HAP-1 (cell line): ENCODE measurements around the gene RXRA.

Experiments used
- DNase-seq, 2 experiments: peaks; one replicate each; pipeline ENCODE4 v3.0.0-alpha.2; 2016 to 2020; ENCODE audit warnings: low spot score in 2 of 2
- H3K27me3 ChIP-seq: fragments of 250-450 bp; sonication (Bioruptor Pico); 2 replicates; pipeline ENCODE4 v1.5.1; 2020; ENCODE audit warnings: low read depth, mild to moderate bottlenecking, moderate library complexity
- H3K36me3 ChIP-seq: fragments of 250-450 bp; sonication (Bioruptor Pico); replicated peaks from 2 replicates; pipeline ENCODE4 v1.5.1; 2020; ENCODE audit warnings: mild to moderate bottlenecking
- H3K4me1 ChIP-seq: fragments of 250-450 bp; sonication (Bioruptor Pico); 2 replicates; pipeline ENCODE4 v1.5.1; 2020; ENCODE audit warnings: mild to moderate bottlenecking
- H3K4me3 ChIP-seq: fragments of 250-450 bp; sonication (Bioruptor Pico); 2 replicates; pipeline ENCODE4 v1.5.1; 2020; ENCODE audit warnings: mild to moderate bottlenecking, moderate library complexity
- H3K9me3 ChIP-seq: fragments of 250-450 bp; sonication (Bioruptor Pico); 2 replicates; pipeline ENCODE4 v1.5.1; 2020; ENCODE audit warnings: mild to moderate bottlenecking, moderate library complexity
- in situ Hi-C: fragments of 300-500 bp; cut with MboI; formaldehyde crosslinking; loops from 3 replicates; pipeline ENCODE4 v1.14.3; 2020; ENCODE audit warnings: low sequenced_read_pairs, inconsistent platforms, mixed read lengths

The RXRA gene

GRCh38 chr9:134370638-134371037 lies 44.4 kb downstream of the RXRA start:
- Histone ChIP-seq H3K27me3 (no peaks in the 10 kb centered on the region), H3K4me1 (no peaks in the 10 kb centered on the region), H3K9me3 (no peaks in the 10 kb centered on the region), H3K36me3 (no peaks in the 10 kb centered on the region), H3K4me3 (no peak overlapping the region)
- DNase-seq: no peak
- in situ Hi-C loops: no loop called here

- in situ Hi-C loops: no loop called here
- H3K4me3 ChIP-seq: no peak overlapping the region
- DNase-seq: no peak
Observed at GRCh38 chr9:134371731-134372130, 45.5 kb downstream of the RXRA start.

GRCh38 chr9:134372581-134373267 lies 46.5 kb downstream of the RXRA start:
- Histone ChIP-seq H3K4me3 (no peak overlapping the region), H3K4me1 (no peaks in the 10 kb centered on the region), H3K9me3 (no peaks in the 10 kb centered on the region), H3K36me3 (no peaks in the 10 kb centered on the region), H3K27me3 (no peaks in the 10 kb centered on the region)
- no peak for DNase-seq
- in situ Hi-C loops: no loop called here

More at GRCh38 chr9:134371731-134372130, 45.5 kb downstream of the RXRA start:
- no peaks in the 10 kb centered on the region for H3K4me1 ChIP-seq
- H3K36me3 ChIP-seq: no peaks in the 10 kb centered on the region
- no peaks in the 10 kb centered on the region for H3K27me3 ChIP-seq
- H3K9me3 ChIP-seq: no peaks in the 10 kb centered on the region

- Histone ChIP-seq H3K4me3 (no peak overlapping the region), H3K27me3 (no peaks in the 10 kb centered on the region), H3K9me3 (no peaks in the 10 kb centered on the region), H3K36me3 (no peaks in the 10 kb centered on the region), H3K4me1 (no peaks in the 10 kb centered on the region)
- in situ Hi-C loops: no loop called here
- no peak for DNase-seq
Observed at GRCh38 chr9:134373269-134373668, 47.0 kb downstream of the RXRA start.

- DNase-seq: no peak
- in situ Hi-C loops: no loop called here
- Histone ChIP-seq H3K9me3 (no peaks in the 10 kb centered on the region), H3K4me3 (no peak overlapping the region), H3K27me3 (no peaks in the 10 kb centered on the region), H3K36me3 (no peaks in the 10 kb centered on the region), H3K4me1 (no peaks in the 10 kb centered on the region)
Observed at GRCh38 chr9:134373953-134374300, 47.7 kb downstream of the RXRA start.

- Histone ChIP-seq H3K9me3 (no peaks in the 10 kb centered on the region), H3K4me3 (no peak overlapping the region), H3K4me1 (no peaks in the 10 kb centered on the region), H3K27me3 (no peaks in the 10 kb centered on the region), H3K36me3 (no peaks in the 10 kb centered on the region)
- in situ Hi-C loops: no loop called here
- no peak for DNase-seq
Observed at GRCh38 chr9:134374301-134375010, 48.2 kb downstream of the RXRA start.

- DNase-seq: no peak
- Histone ChIP-seq H3K4me3 (no peak overlapping the region), H3K4me1 (no peaks in the 10 kb centered on the region), H3K27me3 (no peaks in the 10 kb centered on the region), H3K9me3 (no peaks in the 10 kb centered on the region), H3K36me3 (no peaks in the 10 kb centered on the region)
- in situ Hi-C loops: no loop called here
Observed at GRCh38 chr9:134375011-134375390, 48.7 kb downstream of the RXRA start.

- Histone ChIP-seq H3K27me3 (no peaks in the 10 kb centered on the region), H3K36me3 (no peaks in the 10 kb centered on the region), H3K4me3 (no peak overlapping the region), H3K4me1 (no peaks in the 10 kb centered on the region), H3K9me3 (no peaks in the 10 kb centered on the region)
- in situ Hi-C loops: no loop called here
- no peak for DNase-seq
Observed at GRCh38 chr9:134375430-134376385, 49.5 kb downstream of the RXRA start.

- Histone ChIP-seq H3K4me1 (no peaks in the 10 kb centered on the region), H3K36me3 (no peaks in the 10 kb centered on the region), H3K4me3 (no peak overlapping the region), H3K9me3 (no peaks in the 10 kb centered on the region), H3K27me3 (no peaks in the 10 kb centered on the region)
- in situ Hi-C loops: no loop called here
- no peak for DNase-seq
Observed at GRCh38 chr9:134376386-134377142, 50.3 kb downstream of the RXRA start.

GRCh38 chr9:134377143-134377484 lies 50.9 kb downstream of the RXRA start:
- no peaks in the 10 kb centered on the region for H3K36me3 ChIP-seq
- no peak for DNase-seq
- H3K27me3 ChIP-seq: no peaks in the 10 kb centered on the region
- no peak overlapping the region for H3K4me3 ChIP-seq
- no peaks in the 10 kb centered on the region for H3K9me3 ChIP-seq
- in situ Hi-C loops: no loop called here
- H3K4me1 ChIP-seq: no peaks in the 10 kb centered on the region

GRCh38 chr9:134377976-134378375 lies 51.7 kb downstream of the RXRA start:
- H3K9me3 ChIP-seq: no peaks in the 10 kb centered on the region
- no peaks in the 10 kb centered on the region for H3K36me3 ChIP-seq
- no peak overlapping the region for H3K4me3 ChIP-seq
- H3K27me3 ChIP-seq: no peaks in the 10 kb centered on the region
- DNase-seq: no peak
- no peaks in the 10 kb centered on the region for H3K4me1 ChIP-seq
- in situ Hi-C loops: no loop called here

- no peak for DNase-seq
- in situ Hi-C loops: no loop called here
- H3K4me1 ChIP-seq: no peaks in the 10 kb centered on the region
- no peaks in the 10 kb centered on the region for H3K9me3 ChIP-seq
- no peak overlapping the region for H3K4me3 ChIP-seq
- H3K27me3 ChIP-seq: no peaks in the 10 kb centered on the region
- H3K36me3 ChIP-seq: no peaks in the 10 kb centered on the region
Observed at GRCh38 chr9:134378901-134379338, 52.7 kb downstream of the RXRA start.

GRCh38 chr9:134379831-134380365 lies 53.6 kb downstream of the RXRA start:
- Histone ChIP-seq H3K9me3 (no peaks in the 10 kb centered on the region), H3K4me3 (no peak overlapping the region), H3K4me1 (no peaks in the 10 kb centered on the region), H3K36me3 (no peaks in the 10 kb centered on the region), H3K27me3 (no peaks in the 10 kb centered on the region)
- no peak for DNase-seq
- in situ Hi-C loops: no loop called here
